ENCODE measurements around the gene IPO4. TPM values are rescaled to one million over a fixed set of nuclear protein-coding genes. Genes with fewer than 3 reads are reported as not detected.

Gene IPO4
- total and polyA plus RNA-seq, 2 of the 13 experiments (the other 11 are each of a cell fraction or from before 2014, with no cell fraction given), result 39.0 to 179 TPM

DNA sequence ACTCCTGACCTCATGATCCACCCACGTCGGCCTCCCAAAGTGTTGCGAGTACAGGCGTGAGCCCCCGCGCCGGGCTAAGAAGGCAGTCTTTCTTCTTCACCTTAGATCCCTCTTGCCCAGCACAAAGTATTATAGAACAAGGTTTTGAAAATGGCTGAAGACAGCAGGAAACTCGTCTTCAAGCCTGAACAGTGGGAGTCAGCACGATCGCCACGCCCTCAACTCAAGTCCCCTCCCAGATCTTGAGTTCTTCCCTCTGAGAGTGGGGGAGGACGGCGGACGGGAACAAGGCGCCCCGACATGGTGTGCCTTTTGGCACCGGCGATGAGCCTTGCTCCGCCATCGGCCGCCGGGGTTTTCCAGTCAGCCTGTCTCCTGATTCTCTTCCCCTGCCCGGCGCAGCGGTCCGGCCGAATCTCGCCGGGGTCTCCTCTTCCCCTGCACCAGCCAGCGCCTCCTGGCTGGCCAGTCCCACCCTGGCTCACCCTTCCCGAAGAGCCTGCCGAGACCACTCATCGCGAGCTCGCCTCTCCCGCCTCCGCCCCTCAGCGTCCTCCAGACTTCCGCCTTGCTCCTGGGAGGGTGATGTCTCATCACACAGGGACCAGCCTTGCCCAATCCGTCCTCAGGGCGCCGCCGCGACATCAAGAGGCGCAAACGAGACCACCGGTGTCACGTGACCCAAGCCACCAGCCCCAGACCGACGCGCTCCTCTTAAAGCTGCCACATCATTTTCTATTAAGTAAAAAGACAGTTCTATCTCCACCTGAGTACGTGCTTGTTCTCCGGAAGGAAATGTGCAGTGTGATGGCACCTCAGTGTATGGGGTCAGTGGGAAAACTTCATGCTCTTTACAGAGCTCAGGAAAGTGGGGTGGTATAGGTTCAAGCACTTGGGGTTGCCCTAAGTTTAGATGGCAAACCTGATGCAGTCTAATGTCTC lies 24.6 kb upstream of the IPO4 start, which contains the start of gene CHMP4A (continued):
- TF ChIP-seq, protein P1, sequence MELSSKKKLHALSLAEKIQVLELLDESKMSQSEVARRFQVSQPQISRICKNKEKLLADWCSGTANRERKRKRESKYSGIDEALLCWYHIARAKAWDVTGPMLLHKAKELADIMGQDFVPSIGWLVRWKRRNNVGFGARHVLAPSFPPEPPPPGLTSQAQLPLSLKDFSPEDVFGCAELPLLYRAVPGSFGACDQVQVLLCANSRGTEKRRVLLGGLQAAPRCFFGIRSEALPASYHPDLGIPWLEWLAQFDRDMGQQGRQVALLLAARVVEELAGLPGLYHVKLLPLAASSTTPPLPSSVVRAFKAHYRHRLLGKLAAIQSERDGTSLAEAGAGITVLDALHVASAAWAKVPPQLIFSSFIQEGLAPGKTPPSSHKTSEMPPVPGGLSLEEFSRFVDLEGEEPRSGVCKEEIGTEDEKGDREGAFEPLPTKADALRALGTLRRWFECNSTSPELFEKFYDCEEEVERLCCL (CRISPR knock-in tag; IDR thresholded peaks at IDR 0.05; ENCODE audit: borderline replicate concordance), result peak; percentile 92; the same call in 1 of the 2 replicates
- TF ChIP-seq, protein P2, sequence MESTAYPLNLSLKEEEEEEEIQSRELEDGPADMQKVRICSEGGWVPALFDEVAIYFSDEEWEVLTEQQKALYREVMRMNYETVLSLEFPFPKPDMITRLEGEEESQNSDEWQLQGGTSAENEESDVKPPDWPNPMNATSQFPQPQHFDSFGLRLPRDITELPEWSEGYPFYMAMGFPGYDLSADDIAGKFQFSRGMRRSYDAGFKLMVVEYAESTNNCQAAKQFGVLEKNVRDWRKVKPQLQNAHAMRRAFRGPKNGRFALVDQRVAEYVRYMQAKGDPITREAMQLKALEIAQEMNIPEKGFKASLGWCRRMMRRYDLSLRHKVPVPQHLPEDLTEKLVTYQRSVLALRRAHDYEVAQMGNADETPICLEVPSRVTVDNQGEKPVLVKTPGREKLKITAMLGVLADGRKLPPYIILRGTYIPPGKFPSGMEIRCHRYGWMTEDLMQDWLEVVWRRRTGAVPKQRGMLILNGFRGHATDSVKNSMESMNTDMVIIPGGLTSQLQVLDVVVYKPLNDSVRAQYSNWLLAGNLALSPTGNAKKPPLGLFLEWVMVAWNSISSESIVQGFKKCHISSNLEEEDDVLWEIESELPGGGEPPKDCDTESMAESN (CRISPR knock-in tag; conservative IDR thresholded peaks at IDR 0.05), result peak; percentile 98
- TF ChIP-seq ZNF790 (CRISPR knock-in tag; IDR thresholded peaks at IDR 0.05; ENCODE audit: borderline replicate concordance), result 0 out of 2 replicates have a peak, but pooled peaks have one; percentile 19
- peak; percentile 95 for TF ChIP-seq LCORL (IDR thresholded peaks at IDR 0.05)
- peak; percentile 87 for TF ChIP-seq LCORL (CRISPR knock-in tag; IDR thresholded peaks at IDR 0.05)
- TF ChIP-seq, protein P3, sequence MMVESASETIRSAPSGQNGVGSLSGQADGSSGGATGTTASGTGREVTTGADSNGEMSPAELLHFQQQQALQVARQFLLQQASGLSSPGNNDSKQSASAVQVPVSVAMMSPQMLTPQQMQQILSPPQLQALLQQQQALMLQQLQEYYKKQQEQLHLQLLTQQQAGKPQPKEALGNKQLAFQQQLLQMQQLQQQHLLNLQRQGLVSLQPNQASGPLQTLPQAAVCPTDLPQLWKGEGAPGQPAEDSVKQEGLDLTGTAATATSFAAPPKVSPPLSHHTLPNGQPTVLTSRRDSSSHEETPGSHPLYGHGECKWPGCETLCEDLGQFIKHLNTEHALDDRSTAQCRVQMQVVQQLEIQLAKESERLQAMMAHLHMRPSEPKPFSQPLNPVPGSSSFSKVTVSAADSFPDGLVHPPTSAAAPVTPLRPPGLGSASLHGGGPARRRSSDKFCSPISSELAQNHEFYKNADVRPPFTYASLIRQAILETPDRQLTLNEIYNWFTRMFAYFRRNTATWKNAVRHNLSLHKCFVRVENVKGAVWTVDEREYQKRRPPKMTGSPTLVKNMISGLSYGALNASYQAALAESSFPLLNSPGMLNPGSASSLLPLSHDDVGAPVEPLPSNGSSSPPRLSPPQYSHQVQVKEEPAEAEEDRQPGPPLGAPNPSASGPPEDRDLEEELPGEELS (CRISPR knock-in tag; IDR thresholded peaks at IDR 0.05), result peak; percentile 82; the same call in 1 of the 2 replicates
- TF ChIP-seq, protein P4, sequence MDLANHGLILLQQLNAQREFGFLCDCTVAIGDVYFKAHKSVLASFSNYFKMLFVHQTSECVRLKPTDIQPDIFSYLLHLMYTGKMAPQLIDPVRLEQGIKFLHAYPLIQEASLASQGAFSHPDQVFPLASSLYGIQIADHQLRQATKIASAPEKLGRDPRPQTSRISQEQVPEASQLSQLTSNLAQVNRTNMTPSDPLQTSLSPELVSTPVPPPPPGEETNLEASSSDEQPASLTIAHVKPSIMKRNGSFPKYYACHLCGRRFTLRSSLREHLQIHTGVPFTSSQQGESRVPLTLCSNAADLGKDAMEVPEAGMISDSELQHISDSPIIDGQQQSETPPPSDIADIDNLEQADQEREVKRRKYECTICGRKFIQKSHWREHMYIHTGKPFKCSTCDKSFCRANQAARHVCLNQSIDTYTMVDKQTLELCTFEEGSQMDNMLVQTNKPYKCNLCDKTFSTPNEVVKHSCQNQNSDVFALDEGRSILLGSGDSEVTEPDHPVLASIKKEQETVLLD (CRISPR knock-in tag; IDR thresholded peaks at IDR 0.05; ENCODE audit: low read depth), result peak; percentile 89
- TF ChIP-seq ZNF83 (CRISPR knock-in tag; IDR thresholded peaks at IDR 0.05; ENCODE audit: borderline replicate concordance), result peak; percentile 26; the same call in 1 of the 2 replicates
- TF ChIP-seq MXI1 (IDR thresholded peaks at IDR 0.05; ENCODE audit: borderline replicate concordance, low read depth, low read length), result peak; percentile 95; the same call in 2 of the 3 replicates
- TF ChIP-seq, protein P5, sequence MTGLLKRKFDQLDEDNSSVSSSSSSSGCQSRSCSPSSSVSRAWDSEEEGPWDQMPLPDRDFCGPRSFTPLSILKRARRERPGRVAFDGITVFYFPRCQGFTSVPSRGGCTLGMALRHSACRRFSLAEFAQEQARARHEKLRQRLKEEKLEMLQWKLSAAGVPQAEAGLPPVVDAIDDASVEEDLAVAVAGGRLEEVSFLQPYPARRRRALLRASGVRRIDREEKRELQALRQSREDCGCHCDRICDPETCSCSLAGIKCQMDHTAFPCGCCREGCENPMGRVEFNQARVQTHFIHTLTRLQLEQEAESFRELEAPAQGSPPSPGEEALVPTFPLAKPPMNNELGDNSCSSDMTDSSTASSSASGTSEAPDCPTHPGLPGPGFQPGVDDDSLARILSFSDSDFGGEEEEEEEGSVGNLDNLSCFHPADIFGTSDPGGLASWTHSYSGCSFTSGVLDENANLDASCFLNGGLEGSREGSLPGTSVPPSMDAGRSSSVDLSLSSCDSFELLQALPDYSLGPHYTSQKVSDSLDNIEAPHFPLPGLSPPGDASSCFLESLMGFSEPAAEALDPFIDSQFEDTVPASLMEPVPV (CRISPR knock-in tag; IDR thresholded peaks at IDR 0.05), result peak; percentile 96; the same call in 1 of the 2 replicates
- TF ChIP-seq, protein P6, sequence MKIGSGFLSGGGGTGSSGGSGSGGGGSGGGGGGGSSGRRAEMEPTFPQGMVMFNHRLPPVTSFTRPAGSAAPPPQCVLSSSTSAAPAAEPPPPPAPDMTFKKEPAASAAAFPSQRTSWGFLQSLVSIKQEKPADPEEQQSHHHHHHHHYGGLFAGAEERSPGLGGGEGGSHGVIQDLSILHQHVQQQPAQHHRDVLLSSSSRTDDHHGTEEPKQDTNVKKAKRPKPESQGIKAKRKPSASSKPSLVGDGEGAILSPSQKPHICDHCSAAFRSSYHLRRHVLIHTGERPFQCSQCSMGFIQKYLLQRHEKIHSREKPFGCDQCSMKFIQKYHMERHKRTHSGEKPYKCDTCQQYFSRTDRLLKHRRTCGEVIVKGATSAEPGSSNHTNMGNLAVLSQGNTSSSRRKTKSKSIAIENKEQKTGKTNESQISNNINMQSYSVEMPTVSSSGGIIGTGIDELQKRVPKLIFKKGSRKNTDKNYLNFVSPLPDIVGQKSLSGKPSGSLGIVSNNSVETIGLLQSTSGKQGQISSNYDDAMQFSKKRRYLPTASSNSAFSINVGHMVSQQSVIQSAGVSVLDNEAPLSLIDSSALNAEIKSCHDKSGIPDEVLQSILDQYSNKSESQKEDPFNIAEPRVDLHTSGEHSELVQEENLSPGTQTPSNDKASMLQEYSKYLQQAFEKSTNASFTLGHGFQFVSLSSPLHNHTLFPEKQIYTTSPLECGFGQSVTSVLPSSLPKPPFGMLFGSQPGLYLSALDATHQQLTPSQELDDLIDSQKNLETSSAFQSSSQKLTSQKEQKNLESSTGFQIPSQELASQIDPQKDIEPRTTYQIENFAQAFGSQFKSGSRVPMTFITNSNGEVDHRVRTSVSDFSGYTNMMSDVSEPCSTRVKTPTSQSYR (CRISPR knock-in tag; IDR thresholded peaks at IDR 0.05; ENCODE audit: borderline replicate concordance), result no peak; the same call in 1 of the 2 replicates
- TF ChIP-seq, protein P7, sequence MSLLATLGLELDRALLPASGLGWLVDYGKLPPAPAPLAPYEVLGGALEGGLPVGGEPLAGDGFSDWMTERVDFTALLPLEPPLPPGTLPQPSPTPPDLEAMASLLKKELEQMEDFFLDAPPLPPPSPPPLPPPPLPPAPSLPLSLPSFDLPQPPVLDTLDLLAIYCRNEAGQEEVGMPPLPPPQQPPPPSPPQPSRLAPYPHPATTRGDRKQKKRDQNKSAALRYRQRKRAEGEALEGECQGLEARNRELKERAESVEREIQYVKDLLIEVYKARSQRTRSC (CRISPR knock-in tag; IDR thresholded peaks at IDR 0.05; ENCODE audit: low read depth), result peak; percentile 86
- TF ChIP-seq FOXK1 (CRISPR knock-in tag; IDR thresholded peaks at IDR 0.05; ENCODE audit: borderline replicate concordance, low read depth), result peak; percentile 98

All from HepG2 (cell line).